GM18909 (cell line): ENCODE results near the gene GPC5.
"Not testable (repeated sequence)": the region's sequence is repeated elsewhere in the genome, so short reads cannot be mapped to it uniquely, and the experiment has no call there.

Source experiments
- ATAC-seq: cut with Tn5 transposase; IDR thresholded peaks from one replicate; pipeline ENCODE4 v1.9.1; 2021; ENCODE audit warnings: mild to moderate bottlenecking; ENCODE audit not compliant: unreplicated experiment, poor library complexity

GPC5 gene

GRCh38 chr13:92656103-92656502, 1257.7 kb downstream of the GPC5 start:
- ATAC-seq, result no peak

- no peak for ATAC-seq
Measured at GRCh38 chr13:92656648-92657047, 1258.2 kb downstream of the GPC5 start.

DNA sequence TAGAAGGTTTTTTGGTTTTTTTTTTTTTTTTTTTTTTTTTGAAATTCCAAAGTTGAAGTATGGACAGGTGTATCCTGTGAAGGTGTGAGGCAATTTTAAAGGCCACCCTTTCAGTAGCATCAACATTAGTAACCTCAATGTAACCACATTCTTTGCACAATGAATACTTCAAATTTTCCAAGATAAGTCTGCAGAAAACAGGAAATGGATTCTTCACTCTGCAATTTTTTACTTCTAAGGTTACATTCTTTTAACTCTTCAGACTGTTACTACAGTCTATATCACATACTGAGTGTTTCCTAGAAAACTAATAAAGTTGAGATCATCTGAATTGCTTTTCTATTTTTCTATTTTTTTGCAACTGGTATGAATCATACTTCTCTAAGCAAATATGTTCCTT, 1259.1 kb downstream of the GPC5 start:
- no peak for ATAC-seq

GRCh38 chr13:92658293-92658692, 1259.9 kb downstream of the GPC5 start:
- no peak for ATAC-seq

- no peak for ATAC-seq
Measured at GRCh38 chr13:92661406-92661805, 1263.0 kb downstream of the GPC5 start.

DNA sequence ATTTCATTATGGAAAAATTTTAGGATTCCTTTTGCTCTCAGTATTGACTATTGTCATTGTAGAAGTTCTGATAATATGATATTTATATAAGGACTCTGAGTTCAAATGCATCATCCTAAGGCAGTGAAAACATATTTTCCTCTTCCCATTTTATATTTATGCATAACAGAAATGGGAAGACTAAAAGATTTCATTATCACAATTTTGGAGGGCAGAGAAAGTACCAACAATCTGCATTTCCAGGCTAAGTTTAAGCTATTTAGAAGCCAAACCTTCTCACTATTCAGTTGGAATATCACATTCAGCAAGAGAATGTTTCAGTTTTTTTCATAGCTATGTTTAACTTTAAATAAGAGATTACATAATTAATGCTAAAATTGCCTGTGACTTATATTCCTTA, 1269.7 kb downstream of the GPC5 start:
- ATAC-seq, result no peak

GRCh38 chr13:92670096-92670495, 1271.7 kb downstream of the GPC5 start:
- no peak for ATAC-seq

DNA sequence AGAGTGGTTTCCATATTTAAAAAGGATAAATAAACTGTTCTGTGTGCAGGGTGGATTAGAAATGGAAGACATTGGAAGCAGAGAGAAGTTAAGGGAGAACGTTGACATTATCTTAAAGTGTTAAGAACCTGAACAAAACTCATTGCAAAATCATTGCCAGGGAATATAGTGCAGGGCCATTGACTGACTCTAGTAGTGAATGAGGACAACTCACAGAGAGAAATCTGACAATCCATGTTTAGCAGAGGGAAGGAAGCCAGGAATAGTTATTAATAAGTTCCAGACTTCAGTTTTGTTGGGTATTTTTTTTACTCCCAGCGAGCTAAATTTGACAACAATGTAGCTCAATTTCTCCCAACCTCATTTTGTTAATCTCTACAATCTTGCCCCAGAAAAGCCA, 1273.4 kb downstream of the GPC5 start:
- ATAC-seq, result no peak

GRCh38 chr13:92676246-92676645, 1277.8 kb downstream of the GPC5 start:
- ATAC-seq, result no peak

DNA sequence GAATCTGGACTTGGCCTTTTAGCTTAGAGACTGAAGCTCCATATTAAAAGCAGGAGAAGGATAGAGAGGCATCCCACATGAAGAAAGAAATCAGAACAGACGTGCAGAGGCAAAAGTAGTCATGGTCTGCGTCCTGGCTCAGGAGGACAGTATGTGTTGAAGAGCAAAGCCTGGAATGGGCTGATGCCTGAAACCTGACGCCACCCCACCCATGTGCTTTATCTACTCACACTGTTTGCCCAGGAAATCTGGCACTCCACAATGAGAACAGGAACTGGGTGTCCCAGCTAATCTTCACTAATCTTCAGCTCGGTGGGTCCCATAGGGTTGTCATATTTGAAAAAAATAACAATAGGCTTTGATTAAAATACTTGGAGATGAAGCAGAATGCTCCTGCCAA, 1279.2 kb downstream of the GPC5 start:
- no peak for ATAC-seq

- no peak for ATAC-seq
Measured at GRCh38 chr13:92679602-92680001, 1281.2 kb downstream of the GPC5 start.

GRCh38 chr13:92681239-92681638, 1282.8 kb downstream of the GPC5 start:
- ATAC-seq, result no peak

- no peak for ATAC-seq
Measured at GRCh38 chr13:92682832-92683517, 1284.6 kb downstream of the GPC5 start.

- no peak for ATAC-seq
Measured at GRCh38 chr13:92694047-92694446, 1295.6 kb downstream of the GPC5 start.

- ATAC-seq, result not testable (repeated sequence)
Measured at GRCh38 chr13:92695827-92696226, 1297.4 kb downstream of the GPC5 start.

DNA sequence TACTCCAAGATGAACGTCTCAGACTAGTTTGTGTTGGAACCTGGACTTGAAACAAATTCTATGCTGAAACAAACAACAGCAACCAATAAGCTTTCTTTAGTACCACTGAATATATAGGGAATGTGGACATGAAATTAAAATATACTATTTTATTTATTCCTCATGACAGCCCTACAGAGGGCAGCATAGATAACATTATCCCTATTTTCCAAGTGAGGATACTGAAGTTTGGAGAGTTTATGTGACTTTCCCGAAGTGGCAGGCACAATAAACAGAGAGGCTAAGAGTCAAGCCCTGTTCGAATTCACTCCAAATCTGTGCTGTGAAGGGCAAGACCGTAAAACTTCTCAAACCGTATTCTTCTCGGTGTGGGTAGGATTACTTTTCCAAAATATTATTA, 1318.3 kb downstream of the GPC5 start:
- no peak for ATAC-seq

- no peak for ATAC-seq
Measured at GRCh38 chr13:92717857-92718256, 1319.4 kb downstream of the GPC5 start.

- no peak for ATAC-seq
Measured at GRCh38 chr13:92719868-92720267, 1321.4 kb downstream of the GPC5 start.

- ATAC-seq, result no peak
Measured at GRCh38 chr13:92721620-92722019, 1323.2 kb downstream of the GPC5 start.

DNA sequence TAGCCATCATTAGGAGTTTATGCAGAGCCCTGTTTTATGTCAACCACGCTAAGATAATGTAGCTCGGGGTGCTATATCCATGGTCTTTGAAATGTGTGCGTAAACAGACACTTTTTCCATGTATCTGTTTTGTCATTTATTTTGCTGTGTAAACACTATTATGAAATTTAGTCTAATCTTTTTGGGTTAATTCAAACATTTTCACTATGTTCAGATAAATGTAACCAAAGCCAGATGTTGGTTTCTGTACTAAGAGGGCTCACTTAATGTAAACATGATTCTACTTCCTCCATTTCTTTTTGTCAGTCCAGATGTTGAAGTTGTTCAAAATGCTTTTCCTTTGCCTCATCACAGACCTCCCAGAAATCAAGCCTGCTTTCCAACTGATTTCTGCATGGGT, 1328.7 kb downstream of the GPC5 start:
- ATAC-seq, result no peak

DNA sequence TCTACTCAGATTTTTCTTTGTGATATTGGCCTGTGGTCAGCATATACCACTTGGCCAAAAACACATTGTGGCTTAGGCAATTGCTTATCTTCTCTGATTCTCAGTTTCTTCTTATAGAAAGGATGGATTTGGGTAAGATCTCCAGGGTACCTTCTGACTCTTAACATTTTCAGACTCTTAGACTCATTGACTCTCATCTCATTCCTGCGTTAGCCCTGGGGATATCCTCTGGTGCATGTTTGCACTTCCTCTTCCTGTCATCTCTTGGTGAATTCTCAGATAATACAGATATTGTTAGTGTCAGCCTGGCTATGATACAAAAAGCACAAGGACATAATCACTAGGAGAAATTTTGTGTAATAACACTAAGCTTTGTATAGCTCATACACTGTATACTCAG, 1335.6 kb downstream of the GPC5 start:
- no peak for ATAC-seq

GRCh38 chr13:92734545-92734944, 1336.1 kb downstream of the GPC5 start:
- no peak for ATAC-seq

- no peak for ATAC-seq
Measured at GRCh38 chr13:92735909-92736308, 1337.5 kb downstream of the GPC5 start.
